ENCODE data around the gene STRAP.

Gene STRAP

DNA sequence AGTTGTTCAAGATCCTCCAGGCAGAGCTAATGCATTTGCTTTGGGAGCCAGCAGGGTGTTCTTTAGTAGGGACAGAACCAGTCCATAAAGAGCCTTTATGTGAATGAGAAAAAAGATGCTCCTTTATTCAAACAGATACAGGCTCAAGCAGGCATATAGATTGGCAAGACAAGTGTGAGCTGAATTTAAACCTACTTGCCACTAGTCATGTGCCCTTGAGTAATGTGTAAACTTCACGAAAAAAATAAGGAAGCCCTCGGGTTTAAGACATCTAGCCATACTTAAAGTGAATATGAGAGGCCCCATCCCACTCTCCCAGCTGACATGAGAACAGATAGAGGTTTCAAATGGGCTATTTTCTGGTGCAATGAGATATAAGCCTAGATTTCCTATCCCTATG, 43.1 kb upstream of the STRAP start:
- TF ChIP-seq GABPA (IDR thresholded peaks at IDR 0.05; ENCODE audit: low read depth): no peak
- no peak for TF ChIP-seq POLR2AphosphoS5 (IDR thresholded peaks at IDR 0.05; ENCODE audit: low read depth)
- TF ChIP-seq, protein P1, sequence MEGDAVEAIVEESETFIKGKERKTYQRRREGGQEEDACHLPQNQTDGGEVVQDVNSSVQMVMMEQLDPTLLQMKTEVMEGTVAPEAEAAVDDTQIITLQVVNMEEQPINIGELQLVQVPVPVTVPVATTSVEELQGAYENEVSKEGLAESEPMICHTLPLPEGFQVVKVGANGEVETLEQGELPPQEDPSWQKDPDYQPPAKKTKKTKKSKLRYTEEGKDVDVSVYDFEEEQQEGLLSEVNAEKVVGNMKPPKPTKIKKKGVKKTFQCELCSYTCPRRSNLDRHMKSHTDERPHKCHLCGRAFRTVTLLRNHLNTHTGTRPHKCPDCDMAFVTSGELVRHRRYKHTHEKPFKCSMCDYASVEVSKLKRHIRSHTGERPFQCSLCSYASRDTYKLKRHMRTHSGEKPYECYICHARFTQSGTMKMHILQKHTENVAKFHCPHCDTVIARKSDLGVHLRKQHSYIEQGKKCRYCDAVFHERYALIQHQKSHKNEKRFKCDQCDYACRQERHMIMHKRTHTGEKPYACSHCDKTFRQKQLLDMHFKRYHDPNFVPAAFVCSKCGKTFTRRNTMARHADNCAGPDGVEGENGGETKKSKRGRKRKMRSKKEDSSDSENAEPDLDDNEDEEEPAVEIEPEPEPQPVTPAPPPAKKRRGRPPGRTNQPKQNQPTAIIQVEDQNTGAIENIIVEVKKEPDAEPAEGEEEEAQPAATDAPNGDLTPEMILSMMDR (IDR thresholded peaks at IDR 0.05; ENCODE audit: insufficient read depth, low read length): no peak
- no peak for TF ChIP-seq SPI1 (IDR thresholded peaks at IDR 0.05; ENCODE audit: borderline replicate concordance, low read depth)
- no peak overlapping the region for H3K4me3 ChIP-seq (replicated peaks; ENCODE audit: insufficient read depth, low read length)
- no peak for DNase-seq (ENCODE audit: low read depth in 1 of 2, low spot score in 1 of 2)
- H3K27me3 ChIP-seq (ENCODE audit: insufficient read depth, poor library complexity, severe bottlenecking): peaks cover 4% of the 10 kb centered on the region
- no peak overlapping the region for H3K27ac ChIP-seq (replicated peaks)

DNA sequence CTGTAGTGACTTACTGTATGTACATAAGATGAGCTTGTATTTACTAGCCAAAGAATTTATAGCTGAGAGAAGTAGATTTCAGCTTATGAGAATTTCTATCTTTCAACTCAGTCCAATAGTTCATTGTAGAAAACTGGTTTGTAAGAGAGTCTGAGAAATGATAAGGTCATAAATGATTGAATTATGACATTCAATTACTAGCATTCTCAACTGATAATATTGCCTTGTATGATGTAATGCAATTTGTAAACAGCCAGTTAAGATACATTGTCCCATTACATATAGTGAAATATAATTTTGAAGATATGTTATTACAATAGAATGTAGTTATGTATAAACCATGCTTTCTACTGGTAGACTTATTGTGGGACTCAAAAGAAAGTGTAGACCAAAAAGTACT, 42.5 kb upstream of the STRAP start:
- no peak for DNase-seq (ENCODE audit: low read depth in 1 of 2, low spot score in 1 of 2)
- Histone ChIP-seq H3K4me3 (replicated peaks; ENCODE audit: insufficient read depth, low read length) (no peak overlapping the region), H3K27me3 (ENCODE audit: insufficient read depth, poor library complexity, severe bottlenecking) (peaks cover 4% of the 10 kb centered on the region), H3K27ac (replicated peaks) (no peak overlapping the region)
- no peak for TF ChIP-seq SPI1 (IDR thresholded peaks at IDR 0.05; ENCODE audit: borderline replicate concordance, low read depth)
- no peak for TF ChIP-seq GABPA (IDR thresholded peaks at IDR 0.05; ENCODE audit: low read depth)
- no peak for TF ChIP-seq POLR2AphosphoS5 (IDR thresholded peaks at IDR 0.05; ENCODE audit: low read depth)
- TF ChIP-seq, protein P2, sequence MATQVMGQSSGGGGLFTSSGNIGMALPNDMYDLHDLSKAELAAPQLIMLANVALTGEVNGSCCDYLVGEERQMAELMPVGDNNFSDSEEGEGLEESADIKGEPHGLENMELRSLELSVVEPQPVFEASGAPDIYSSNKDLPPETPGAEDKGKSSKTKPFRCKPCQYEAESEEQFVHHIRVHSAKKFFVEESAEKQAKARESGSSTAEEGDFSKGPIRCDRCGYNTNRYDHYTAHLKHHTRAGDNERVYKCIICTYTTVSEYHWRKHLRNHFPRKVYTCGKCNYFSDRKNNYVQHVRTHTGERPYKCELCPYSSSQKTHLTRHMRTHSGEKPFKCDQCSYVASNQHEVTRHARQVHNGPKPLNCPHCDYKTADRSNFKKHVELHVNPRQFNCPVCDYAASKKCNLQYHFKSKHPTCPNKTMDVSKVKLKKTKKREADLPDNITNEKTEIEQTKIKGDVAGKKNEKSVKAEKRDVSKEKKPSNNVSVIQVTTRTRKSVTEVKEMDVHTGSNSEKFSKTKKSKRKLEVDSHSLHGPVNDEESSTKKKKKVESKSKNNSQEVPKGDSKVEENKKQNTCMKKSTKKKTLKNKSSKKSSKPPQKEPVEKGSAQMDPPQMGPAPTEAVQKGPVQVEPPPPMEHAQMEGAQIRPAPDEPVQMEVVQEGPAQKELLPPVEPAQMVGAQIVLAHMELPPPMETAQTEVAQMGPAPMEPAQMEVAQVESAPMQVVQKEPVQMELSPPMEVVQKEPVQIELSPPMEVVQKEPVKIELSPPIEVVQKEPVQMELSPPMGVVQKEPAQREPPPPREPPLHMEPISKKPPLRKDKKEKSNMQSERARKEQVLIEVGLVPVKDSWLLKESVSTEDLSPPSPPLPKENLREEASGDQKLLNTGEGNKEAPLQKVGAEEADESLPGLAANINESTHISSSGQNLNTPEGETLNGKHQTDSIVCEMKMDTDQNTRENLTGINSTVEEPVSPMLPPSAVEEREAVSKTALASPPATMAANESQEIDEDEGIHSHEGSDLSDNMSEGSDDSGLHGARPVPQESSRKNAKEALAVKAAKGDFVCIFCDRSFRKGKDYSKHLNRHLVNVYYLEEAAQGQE (IDR thresholded peaks at IDR 0.05; ENCODE audit: insufficient replicate concordance, low read depth): no peak
- TF ChIP-seq, protein P1 (IDR thresholded peaks at IDR 0.05; ENCODE audit: insufficient read depth, low read length): no peak

DNA sequence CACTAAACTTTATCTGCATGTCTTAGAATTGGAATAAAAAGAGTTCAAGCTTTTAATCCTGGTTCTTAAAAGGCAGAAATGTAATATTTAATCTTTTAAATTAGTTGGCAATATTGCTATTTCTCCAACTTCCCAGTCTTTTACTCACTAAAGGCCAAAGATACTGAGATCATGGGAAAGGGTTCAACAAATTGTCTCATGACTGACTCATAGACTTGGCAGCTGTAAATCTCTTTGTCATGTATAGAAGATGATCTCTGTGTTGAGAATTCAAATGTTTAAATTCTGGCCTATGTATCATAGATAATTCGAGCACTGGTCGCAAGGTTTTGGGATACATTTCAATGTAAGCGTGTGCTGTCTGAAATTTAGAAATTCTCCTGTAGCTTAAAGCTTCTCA, 40.1 kb upstream of the STRAP start:
- H3K27me3 ChIP-seq (ENCODE audit: insufficient read depth, poor library complexity, severe bottlenecking): peaks cover 4% of the 10 kb centered on the region
- H3K4me3 ChIP-seq (replicated peaks; ENCODE audit: insufficient read depth, low read length): no peak overlapping the region
- no peak overlapping the region for H3K27ac ChIP-seq (replicated peaks)
- TF ChIP-seq, protein P1 (IDR thresholded peaks at IDR 0.05; ENCODE audit: insufficient read depth, low read length): no peak
- TF ChIP-seq SPI1 (IDR thresholded peaks at IDR 0.05; ENCODE audit: borderline replicate concordance, low read depth) (no peak), GABPA (IDR thresholded peaks at IDR 0.05; ENCODE audit: low read depth) (no peak), POLR2AphosphoS5 (IDR thresholded peaks at IDR 0.05; ENCODE audit: low read depth) (no peak)
- TF ChIP-seq, protein P2 (IDR thresholded peaks at IDR 0.05; ENCODE audit: insufficient replicate concordance, low read depth): no peak
- no peak for DNase-seq (ENCODE audit: low read depth in 1 of 2, low spot score in 1 of 2)

DNA sequence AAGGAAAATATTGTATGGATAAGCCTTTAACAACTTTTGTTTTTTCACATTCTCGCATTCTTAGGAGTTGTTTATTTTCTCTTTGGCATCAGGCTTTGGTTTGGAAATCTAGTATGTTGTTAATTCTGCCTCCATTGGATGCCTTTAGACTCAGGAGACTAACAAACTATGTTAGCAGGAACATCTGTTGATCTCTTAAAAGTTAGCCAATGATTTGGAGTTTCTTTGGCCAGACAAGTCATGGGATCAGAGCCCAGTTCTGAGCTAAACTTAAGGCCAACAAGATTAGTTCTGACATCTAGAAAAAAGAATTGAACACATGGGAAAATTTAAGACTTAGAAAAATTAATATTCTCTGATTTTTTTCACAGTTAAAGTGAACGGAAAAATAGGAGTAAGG, 35.3 kb upstream of the STRAP start:
- H3K4me3 ChIP-seq (replicated peaks; ENCODE audit: insufficient read depth, low read length): no peak overlapping the region
- DNase-seq (ENCODE audit: low read depth in 1 of 2, low spot score in 1 of 2): no peak
- H3K27me3 ChIP-seq (ENCODE audit: insufficient read depth, poor library complexity, severe bottlenecking): no peaks in the 10 kb centered on the region
- TF ChIP-seq, protein P1 (IDR thresholded peaks at IDR 0.05; ENCODE audit: insufficient read depth, low read length): no peak
- TF ChIP-seq, protein P2 (IDR thresholded peaks at IDR 0.05; ENCODE audit: insufficient replicate concordance, low read depth): no peak
- TF ChIP-seq POLR2AphosphoS5 (IDR thresholded peaks at IDR 0.05; ENCODE audit: low read depth) (no peak), SPI1 (IDR thresholded peaks at IDR 0.05; ENCODE audit: borderline replicate concordance, low read depth) (no peak), GABPA (IDR thresholded peaks at IDR 0.05; ENCODE audit: low read depth) (no peak)
- no peak overlapping the region for H3K27ac ChIP-seq (replicated peaks)
